ENCODE results near the gene SMCHD1. TPM values are rescaled to one million over a fixed set of nuclear protein-coding genes. Genes with fewer than 3 reads are reported as not detected.

SMCHD1 gene
- total RNA-seq, 4 donors from 2014 or later = 58.4 to 270 (median 98.6) TPM

- intact Hi-C loops (cut with DNase I; ENCODE audit: low total_unique reads) = loop anchor here (10.0 kb wide), 1 partner anchor 251 kb away; no protein-coding TSS in a partner anchor
- no peak for TF ChIP-seq POLR2A (IDR thresholded peaks at IDR 0.05)
- TF ChIP-seq CTCF (IDR thresholded peaks at IDR 0.05) = no peak
- Histone ChIP-seq H3K27me3 (no peaks in the 10 kb centered on the region), H3K4me3 (no peak overlapping the region), H3K27ac (no peak overlapping the region), H3K9me3 (no peaks in the 10 kb centered on the region), H3K4me1 (no peaks in the 10 kb centered on the region), H3K36me3 (no peaks in the 10 kb centered on the region)
- no peak for DNase-seq
These were observed 2.1 kb upstream of the SMCHD1 start for GRCh38 chr18:2653467-2653866.

GRCh38 chr18:2654169-2654927, 1.2 kb upstream of the SMCHD1 start:
- H3K9me3 ChIP-seq = no peaks in the 10 kb centered on the region
- peaks cover 0 to 6% of the 10 kb centered on the region in 2 donors for H3K4me1 ChIP-seq
- peak overlapping the region; percentile 93 to 99 for H3K4me3 ChIP-seq
- no peak for DNase-seq
- no peak for TF ChIP-seq POLR2A (IDR thresholded peaks at IDR 0.05)
- no peak for TF ChIP-seq CTCF (IDR thresholded peaks at IDR 0.05)
- H3K27ac ChIP-seq = peak overlapping the region; percentile 98 to 100
- no peaks in the 10 kb centered on the region for H3K36me3 ChIP-seq
- intact Hi-C loops (cut with DNase I; ENCODE audit: low total_unique reads) = loop anchor here (10.0 kb wide), 1 partner anchor 250 kb away; no protein-coding TSS in a partner anchor
- H3K27me3 ChIP-seq = no peaks in the 10 kb centered on the region

- peaks cover 0 to 6% of the 10 kb centered on the region in 2 donors for H3K4me1 ChIP-seq
- TF ChIP-seq CTCF (IDR thresholded peaks at IDR 0.05) (no peak), POLR2A (IDR thresholded peaks at IDR 0.05) (no peak)
- no peaks in the 10 kb centered on the region for H3K36me3 ChIP-seq
- DNase-seq = peak in 1 of 2 donors; percentile 71
- intact Hi-C loops (cut with DNase I; ENCODE audit: low total_unique reads) = loop anchor here (5.0 to 10.0 kb wide), 2 partner anchors 83 to 250 kb away; partner anchors contain the start of genes METTL4 and NDC80
- no peaks in the 10 kb centered on the region for H3K9me3 ChIP-seq
- no peaks in the 10 kb centered on the region for H3K27me3 ChIP-seq
- H3K4me3 ChIP-seq = peak overlapping the region; percentile 93 to 99
- H3K27ac ChIP-seq = peak overlapping the region; percentile 98 to 100
These were observed 673 bp upstream of the SMCHD1 start for GRCh38 chr18:2654928-2655177.

GRCh38 chr18:2655954-2656236, 369 bp downstream of the SMCHD1 start:
- Histone ChIP-seq H3K27me3 (no peaks in the 10 kb centered on the region), H3K9me3 (no peaks in the 10 kb centered on the region), H3K36me3 (no peaks in the 10 kb centered on the region), H3K4me1 (peaks cover 0 to 6% of the 10 kb centered on the region in 2 donors), H3K27ac (peak overlapping the region; percentile 98 to 100), H3K4me3 (peak overlapping the region; percentile 93 to 99)
- intact Hi-C loops (cut with DNase I; ENCODE audit: low total_unique reads) = loop anchor here (5.0 to 10.0 kb wide), 2 partner anchors 84 to 249 kb away; partner anchors contain the start of genes METTL4 and NDC80
- TF ChIP-seq POLR2A (IDR thresholded peaks at IDR 0.05) (no peak), CTCF (IDR thresholded peaks at IDR 0.05) (peak in 1 of 4 experiments; percentile 12)
- peak in 1 of 2 donors; percentile 52 for DNase-seq

- H3K4me1 ChIP-seq = peaks cover 0 to 6% of the 10 kb centered on the region in 2 donors
- DNase-seq = peak; percentile 40 to 47
- peak overlapping the region; percentile 98 to 100 for H3K27ac ChIP-seq
- H3K27me3 ChIP-seq = no peaks in the 10 kb centered on the region
- H3K9me3 ChIP-seq = no peaks in the 10 kb centered on the region
- no peak for TF ChIP-seq CTCF (IDR thresholded peaks at IDR 0.05)
- no peak for TF ChIP-seq POLR2A (IDR thresholded peaks at IDR 0.05)
- H3K36me3 ChIP-seq = no peaks in the 10 kb centered on the region
- H3K4me3 ChIP-seq = peak overlapping the region; percentile 93 to 99
- intact Hi-C loops (cut with DNase I; ENCODE audit: low total_unique reads) = loop anchor here (5.0 to 10.0 kb wide), 2 partner anchors 84 to 248 kb away; partner anchors contain the start of genes METTL4 and NDC80
These were observed 883 bp downstream of the SMCHD1 start for GRCh38 chr18:2656237-2656980.

Measured in uterus (tissue), 4 donors.